Keratinocyte (primary cell): ENCODE measurements around the gene HJV. TPM values are rescaled to one million over a fixed set of nuclear protein-coding genes. Genes with fewer than 3 reads are reported as not detected.

Experiments used
- DNase-seq: peaks from one replicate; pipeline ENCODE4 v3.0.0-alpha.2; 2011; ENCODE audit warnings: low read depth, missing footprints, low spot score
- FAIRE-seq: peaks from 2 replicates; lab custom pipeline; 2011; peaks lifted over from hg19 to GRCh38; lab: Jason Lieb, UNC
- H2AFZ ChIP-seq: 2 replicates; pipeline ENCODE4 v1.6.0; 2012; ENCODE audit warnings: low read length, control low read depth, inconsistent platforms; ENCODE audit not compliant: control insufficient read depth
- H3K27ac ChIP-seq: 2 replicates; pipeline ENCODE4 v1.5.1; 2011; ENCODE audit warnings: low read length; ENCODE audit not compliant: control insufficient read depth, insufficient read depth
- H3K27me3 ChIP-seq: 3 replicates; pipeline ENCODE4 v1.6.0; 2011; ENCODE audit warnings: low read length; ENCODE audit not compliant: control insufficient read depth, insufficient read depth; ENCODE audit errors: extremely low read depth
- H3K36me3 ChIP-seq, 2 experiments: 2 replicates in 1 of 2; 3 replicates in 1 of 2; pipeline ENCODE4 v1.5.1; 2011; ENCODE audit warnings: low read length in 2 of 2, mild to moderate bottlenecking in 1 of 2; ENCODE audit not compliant: control insufficient read depth in 2 of 2, insufficient read depth in 2 of 2; ENCODE audit errors: extremely low read depth in 1 of 2
- H3K4me1 ChIP-seq: 3 replicates; pipeline ENCODE4 v1.5.1; 2011; ENCODE audit warnings: low read length; ENCODE audit not compliant: control insufficient read depth, insufficient read depth; ENCODE audit errors: extremely low read depth
- H3K4me2 ChIP-seq: 3 replicates; pipeline ENCODE4 v1.6.0; 2011; ENCODE audit warnings: low read depth, low read length; ENCODE audit not compliant: control insufficient read depth, insufficient read depth; ENCODE audit errors: extremely low read depth
- H3K4me3 ChIP-seq, 3 experiments: fragments of 200-600 bp in 1 of 3; sonication (generic) in 1 of 3; 2 replicates in 2 of 3; 3 replicates in 1 of 3; pipeline ENCODE4 v1.5.1; 2011 to 2016; ENCODE audit warnings: low read length in 3 of 3, mild to moderate bottlenecking in 3 of 3, control low read depth in 2 of 3, inconsistent platforms in 1 of 3, low read depth in 1 of 3, mixed read lengths in 1 of 3, mixed run types in 1 of 3, moderate library complexity in 1 of 3; ENCODE audit not compliant: control insufficient read depth in 2 of 3, insufficient read depth in 2 of 3; ENCODE audit errors: extremely low read depth in 1 of 3
- H3K79me2 ChIP-seq: 2 replicates; pipeline ENCODE4 v1.6.0; 2012; ENCODE audit warnings: low read length; ENCODE audit not compliant: control insufficient read depth, insufficient read depth
- H3K9ac ChIP-seq: 3 replicates; pipeline ENCODE4 v1.6.0; 2011; ENCODE audit warnings: low read length; ENCODE audit not compliant: control insufficient read depth, insufficient read depth; ENCODE audit errors: extremely low read depth
- H3K9me1 ChIP-seq: 3 replicates; pipeline ENCODE4 v1.6.0; 2011; ENCODE audit warnings: low read length; ENCODE audit not compliant: control insufficient read depth, insufficient read depth; ENCODE audit errors: extremely low read depth
- H3K9me3 ChIP-seq: 2 replicates; pipeline ENCODE4 v1.5.1; 2012; ENCODE audit warnings: low read depth, low read length; ENCODE audit not compliant: control insufficient read depth
- H4K20me1 ChIP-seq: 3 replicates; pipeline ENCODE4 v1.6.0; 2011; ENCODE audit warnings: low read length; ENCODE audit not compliant: control insufficient read depth, insufficient read depth; ENCODE audit errors: extremely low read depth
- EZH2 ChIP-seq: IDR thresholded peaks from one replicate; pipeline ENCODE4 v1.6.1; 2012; ENCODE audit warnings: inconsistent platforms, mild to moderate bottlenecking, low read length, moderate library complexity
- dilution Hi-C: fragments of 300-500 bp; cut with MboI; formaldehyde crosslinking; loops from one replicate; pipeline ENCODE4 v1.7.0; 2020; ENCODE audit warnings: low sequenced_read_pairs; ENCODE audit not compliant: extremely low pct_ligation_motif_present
- polyA plus RNA-seq, 5 experiments: library from polyadenylated mRNA; depleted of rRNA in 3 of 5; stranded (reverse) in 3 of 5; stranded (forward) in 1 of 5; unstranded in 1 of 5; fragments of >200 nt; gene quantifications; 1 replicate in 1 of 5; 2 replicates in 3 of 5; 3 replicates in 1 of 5; pipeline versions ENCODE4 v1.2.1 to v1.2.3, GENCODE V29; 2011 to 2012; ENCODE audit warnings: missing spikeins in 2 of 5, low read depth in 1 of 5, low replicate concordance in 1 of 5
- TF ChIP-seq, protein P1 (sequence below), 3 experiments: IDR thresholded peaks in 1 of 3; conservative IDR thresholded peaks in 1 of 3; optimal IDR thresholded peaks in 1 of 3; 2 replicates in 2 of 3; 3 replicates in 1 of 3; pipeline versions ENCODE3 to v1.5.1; 2011; ENCODE audit warnings: low read length in 3 of 3, mild to moderate bottlenecking in 3 of 3, moderate library complexity in 2 of 3, control low read depth in 1 of 3, inconsistent platforms in 1 of 3; ENCODE audit not compliant: insufficient read depth in 2 of 3; ENCODE audit errors: extremely low read depth in 1 of 3

The HJV gene
- polyA plus RNA-seq, 1 donor (not counting 4 experiments of a cell fraction or from before 2014, with no cell fraction given), result not detected

GRCh38 chr1:145994391-145995120 is 27.0 kb downstream of the HJV start:
- Histone ChIP-seq H3K4me1 (peaks cover 43% of the 10 kb centered on the region), H3K9ac (no peak overlapping the region)
- no peak for DNase-seq

DNA sequence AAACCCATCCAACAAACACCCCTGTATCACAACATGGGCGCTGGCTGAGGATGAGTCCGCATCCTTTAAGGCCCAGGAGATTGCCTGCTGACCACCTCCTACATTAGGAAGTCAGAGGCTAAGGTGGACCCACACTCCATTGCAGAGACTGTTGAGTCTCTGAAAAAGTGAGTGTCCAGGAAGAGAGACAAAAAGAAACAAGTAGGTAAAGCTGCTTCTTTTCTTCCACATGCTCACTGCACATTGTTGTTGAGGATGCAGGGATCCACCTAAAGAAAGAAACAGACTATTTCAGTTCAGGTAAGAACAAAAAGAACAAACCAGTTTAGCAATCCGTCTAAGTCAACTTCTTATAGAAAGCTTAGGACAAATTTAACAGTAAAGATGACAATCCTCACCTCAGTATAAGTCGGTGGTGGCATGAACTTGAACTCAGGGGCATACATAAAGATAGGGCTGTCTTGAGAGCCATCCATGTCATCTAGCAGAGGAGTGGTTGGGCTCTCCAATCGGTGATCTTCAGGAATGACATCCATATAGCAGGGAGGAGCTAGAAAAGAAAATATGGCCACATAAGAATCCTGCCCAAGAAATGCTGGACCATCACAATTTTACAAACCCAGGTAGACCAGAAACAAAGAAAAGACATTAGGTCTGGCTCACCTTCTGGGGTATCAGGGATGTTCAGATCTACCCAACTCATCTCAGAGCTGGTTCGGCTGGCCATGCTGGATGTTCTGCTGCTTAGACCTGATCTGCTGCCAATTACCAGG is 27.7 kb downstream of the HJV start:
- H3K27ac ChIP-seq, result no peak overlapping the region
- no peak overlapping the region for H3K9ac ChIP-seq

More at GRCh38 chr1:145994391-145995120, 27.0 kb downstream of the HJV start:
- no peaks in the 10 kb centered on the region for H3K27me3 ChIP-seq
- peaks cover 8% of the 10 kb centered on the region for H3K79me2 ChIP-seq
- no peak for FAIRE-seq
- TF ChIP-seq, protein P1, sequence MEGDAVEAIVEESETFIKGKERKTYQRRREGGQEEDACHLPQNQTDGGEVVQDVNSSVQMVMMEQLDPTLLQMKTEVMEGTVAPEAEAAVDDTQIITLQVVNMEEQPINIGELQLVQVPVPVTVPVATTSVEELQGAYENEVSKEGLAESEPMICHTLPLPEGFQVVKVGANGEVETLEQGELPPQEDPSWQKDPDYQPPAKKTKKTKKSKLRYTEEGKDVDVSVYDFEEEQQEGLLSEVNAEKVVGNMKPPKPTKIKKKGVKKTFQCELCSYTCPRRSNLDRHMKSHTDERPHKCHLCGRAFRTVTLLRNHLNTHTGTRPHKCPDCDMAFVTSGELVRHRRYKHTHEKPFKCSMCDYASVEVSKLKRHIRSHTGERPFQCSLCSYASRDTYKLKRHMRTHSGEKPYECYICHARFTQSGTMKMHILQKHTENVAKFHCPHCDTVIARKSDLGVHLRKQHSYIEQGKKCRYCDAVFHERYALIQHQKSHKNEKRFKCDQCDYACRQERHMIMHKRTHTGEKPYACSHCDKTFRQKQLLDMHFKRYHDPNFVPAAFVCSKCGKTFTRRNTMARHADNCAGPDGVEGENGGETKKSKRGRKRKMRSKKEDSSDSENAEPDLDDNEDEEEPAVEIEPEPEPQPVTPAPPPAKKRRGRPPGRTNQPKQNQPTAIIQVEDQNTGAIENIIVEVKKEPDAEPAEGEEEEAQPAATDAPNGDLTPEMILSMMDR (optimal IDR thresholded peaks at IDR 0.05 in 1 of 3, IDR thresholded peaks at IDR 0.05 in 1 of 3, conservative IDR thresholded peaks at IDR 0.05 in 1 of 3; ENCODE audit: extremely low read depth in 1 of 3, insufficient read depth in 2 of 3, low read length in 3 of 3), result no peak
- no peak for TF ChIP-seq EZH2
- H3K36me3 ChIP-seq, result peaks cover 13 to 18% of the 10 kb centered on the region in 2 experiments
- no peaks in the 10 kb centered on the region for H4K20me1 ChIP-seq
- peak overlapping the region; percentile 57 to 96 (median 93) for H3K4me3 ChIP-seq
- no peaks in the 10 kb centered on the region for H3K9me3 ChIP-seq
- H3K4me2 ChIP-seq, result peak overlapping the region; percentile 97
- no peaks in the 10 kb centered on the region for H3K9me1 ChIP-seq
- no peak overlapping the region for H2AFZ ChIP-seq
- H3K27ac ChIP-seq, result no peak overlapping the region
- dilution Hi-C loops, result no loop called here

More for the DNA sequence above, 27.7 kb downstream of the HJV start:
- Histone ChIP-seq H3K36me3 (peaks cover 13 to 18% of the 10 kb centered on the region in 2 experiments), H3K27me3 (no peaks in the 10 kb centered on the region), H3K9me1 (no peaks in the 10 kb centered on the region), H4K20me1 (no peaks in the 10 kb centered on the region), H3K4me2 (peak overlapping the region; percentile 97), H2AFZ (no peak overlapping the region), H3K4me1 (peaks cover 38% of the 10 kb centered on the region), H3K4me3 (peak overlapping the region; percentile 57 to 96 (median 93)), H3K9me3 (no peaks in the 10 kb centered on the region), H3K79me2 (peaks cover 8% of the 10 kb centered on the region)
- FAIRE-seq (no peak), DNase-seq (no peak)
- TF ChIP-seq, protein P1 (optimal IDR thresholded peaks at IDR 0.05 in 1 of 3, IDR thresholded peaks at IDR 0.05 in 1 of 3, conservative IDR thresholded peaks at IDR 0.05 in 1 of 3; ENCODE audit: extremely low read depth in 1 of 3, insufficient read depth in 2 of 3, low read length in 3 of 3), result no peak
- TF ChIP-seq EZH2, result no peak
- dilution Hi-C loops, result no loop called here
